AG09309 (cell line): Measurements from ENCODE around the gene VPS35L.
"Not testable (repeated sequence)": the region's sequence is repeated elsewhere in the genome, so short reads cannot be mapped to it uniquely, and the experiment has no call there.

ENCODE experiments used
- DNase-seq: peaks from one replicate; pipeline ENCODE4 v3.0.0-alpha.2; 2010; ENCODE audit warnings: low read depth
- H3K4me3 ChIP-seq: 2 replicates; pipeline ENCODE4 v1.5.1; 2011; ENCODE audit warnings: mild to moderate bottlenecking, low read depth, low read length, moderate library complexity; ENCODE audit not compliant: control insufficient read depth
- CTCF ChIP-seq: IDR thresholded peaks from 2 replicates; pipeline ENCODE4 v1.5.1; 2011; ENCODE audit warnings: mild to moderate bottlenecking, low read depth, low read length, inconsistent platforms; ENCODE audit not compliant: insufficient read depth, control insufficient read depth; ENCODE audit errors: missing control alignments

VPS35L gene

GRCh38 chr16:19527161-19527560 is 28.3 kb upstream of the VPS35L start:
- H3K4me3 ChIP-seq = no peak overlapping the region
- TF ChIP-seq CTCF = no peak

GRCh38 chr16:19528666-19529065 is 26.8 kb upstream of the VPS35L start:
- no peak for DNase-seq
- TF ChIP-seq CTCF = no peak
- H3K4me3 ChIP-seq = no peak overlapping the region

More at GRCh38 chr16:19527161-19527560, 28.3 kb upstream of the VPS35L start:
- DNase-seq = no peak

DNA sequence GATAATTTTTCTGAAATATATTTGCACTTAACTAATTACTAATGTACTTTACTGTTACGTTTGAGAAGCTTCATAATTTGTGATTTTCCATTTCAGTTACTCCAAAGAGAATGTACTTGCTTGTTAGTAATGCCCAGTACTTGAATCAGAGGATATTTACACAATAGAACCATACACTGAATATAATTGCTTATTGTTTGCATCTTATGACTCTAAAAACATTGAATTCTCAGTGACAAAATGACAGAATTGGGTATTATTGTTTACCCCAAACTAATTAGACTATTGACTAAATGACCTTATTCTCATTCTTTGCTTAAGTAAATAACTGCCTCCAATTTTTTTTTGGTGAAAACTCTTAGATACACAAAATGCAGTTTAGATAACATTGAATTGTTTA is 22.9 kb upstream of the VPS35L start:
- DNase-seq = no peak
- H3K4me3 ChIP-seq = no peak overlapping the region
- TF ChIP-seq CTCF = no peak

- H3K4me3 ChIP-seq = no peak overlapping the region
- no peak for TF ChIP-seq CTCF
- DNase-seq = no peak
Observed at GRCh38 chr16:19540241-19540970, 15.1 kb upstream of the VPS35L start.

GRCh38 chr16:19542138-19542821 is 13.2 kb upstream of the VPS35L start:
- no peak for DNase-seq
- no peak overlapping the region for H3K4me3 ChIP-seq
- no peak for TF ChIP-seq CTCF

DNA sequence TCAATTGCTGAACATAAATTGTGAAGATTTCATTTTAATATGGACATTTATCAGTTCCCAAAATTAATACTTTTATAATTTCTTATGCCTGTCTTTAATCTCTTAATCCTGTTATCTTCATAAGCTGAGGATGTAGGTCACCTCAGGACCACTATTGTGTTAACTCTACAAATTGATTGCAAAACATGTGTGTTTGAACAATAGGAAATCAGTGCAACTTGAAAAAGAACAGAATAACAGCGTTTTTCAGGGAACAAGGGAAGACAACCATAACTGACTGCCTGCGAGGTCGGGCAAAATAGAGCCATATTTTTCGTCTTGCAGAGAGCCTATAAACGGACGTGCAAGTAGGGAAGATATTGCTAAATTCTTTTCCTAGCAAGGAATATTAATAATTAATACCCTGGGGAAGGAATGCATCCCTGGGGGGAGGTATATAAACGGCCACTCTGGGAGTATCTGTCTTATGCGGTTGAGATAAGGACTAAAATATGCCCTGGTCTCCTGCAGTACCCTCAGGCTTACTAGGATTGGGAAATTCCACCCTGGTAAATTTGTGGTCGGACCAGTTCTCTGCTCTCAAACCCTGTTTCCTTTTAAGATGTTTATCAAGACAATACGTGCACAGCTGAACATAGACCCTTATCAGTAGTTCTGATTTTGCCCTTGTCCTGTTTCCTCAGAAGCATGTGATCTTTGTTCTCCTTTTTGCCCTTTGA is 12.1 kb upstream of the VPS35L start:
- not testable (repeated sequence) for H3K4me3 ChIP-seq, DNase-seq

GRCh38 chr16:19548144-19548543 is 7.4 kb upstream of the VPS35L start:
- no peak for TF ChIP-seq CTCF
- no peak overlapping the region for H3K4me3 ChIP-seq
- DNase-seq = no peak
